ENCODE data around the gene TOMM40L. TPM values are rescaled to one million over a fixed set of nuclear protein-coding genes. Genes with fewer than 3 reads are reported as not detected.
A peak's percentile ranks its signal among the peaks of the same experiment; 100 is the strongest.

The TOMM40L gene
- total RNA-seq, 1 donor: 13.4 TPM

- DNase-seq (ENCODE audit: low read depth): no peak
- no peak for TF ChIP-seq CTCF (IDR thresholded peaks at IDR 0.05; ENCODE audit: insufficient read depth, low read depth, low read length)
- peak overlapping the region; percentile 64 for H3K4me3 ChIP-seq (ENCODE audit: low read depth, low read length)
Observed at GRCh38 chr1:161197560-161198193, 28.2 kb upstream of the TOMM40L start.

GRCh38 chr1:161198194-161198896 lies 27.5 kb upstream of the TOMM40L start:
- DNase-seq (ENCODE audit: low read depth): peak; percentile 56
- TF ChIP-seq CTCF (IDR thresholded peaks at IDR 0.05; ENCODE audit: insufficient read depth, low read depth, low read length): no peak
- H3K4me3 ChIP-seq (ENCODE audit: low read depth, low read length): peak overlapping the region; percentile 64

- peak within 1 kb of the TSS; percentile 64 for H3K4me3 ChIP-seq (ENCODE audit: low read depth, low read length)
- no peak for TF ChIP-seq CTCF (IDR thresholded peaks at IDR 0.05; ENCODE audit: insufficient read depth, low read depth, low read length)
- peak; percentile 90 for DNase-seq (ENCODE audit: low read depth)
Observed at GRCh38 chr1:161198897-161199431, 26.9 kb upstream of the TOMM40L start, which contains the start of gene ADAMTS4. ADAMTS4 (minus strand) TSS chr1:161199054; CDS start chr1:161198627, 427 bp downstream.

- no peak for TF ChIP-seq CTCF (IDR thresholded peaks at IDR 0.05; ENCODE audit: insufficient read depth, low read depth, low read length)
- H3K4me3 ChIP-seq (ENCODE audit: low read depth, low read length): no peak overlapping the region
- no peak for DNase-seq (ENCODE audit: low read depth)
Observed at GRCh38 chr1:161199506-161200139, 26.2 kb upstream of the TOMM40L start.

- DNase-seq (ENCODE audit: low read depth): no peak
- TF ChIP-seq CTCF (IDR thresholded peaks at IDR 0.05; ENCODE audit: insufficient read depth, low read depth, low read length): no peak
- H3K4me3 ChIP-seq (ENCODE audit: low read depth, low read length): no peak overlapping the region
Observed at GRCh38 chr1:161200421-161200991, 25.4 kb upstream of the TOMM40L start.

GRCh38 chr1:161200992-161201835 lies 24.6 kb upstream of the TOMM40L start:
- peak; percentile 91 for DNase-seq (ENCODE audit: low read depth)
- no peak for TF ChIP-seq CTCF (IDR thresholded peaks at IDR 0.05; ENCODE audit: insufficient read depth, low read depth, low read length)
- peak overlapping the region; percentile 96 for H3K4me3 ChIP-seq (ENCODE audit: low read depth, low read length)

All from fibroblast of villous mesenchyme (primary cell).